IMR-90 (cell line): Measurements from ENCODE around the gene BFSP1. TPM values are rescaled to one million over a fixed set of nuclear protein-coding genes. Genes with fewer than 3 reads are reported as not detected.

ENCODE experiments used
- ATAC-seq: fragments of 200-7000 bp; cut with Tn5 transposase; 2 replicates; pipeline ENCODE4 v1.9.1; 2020; ENCODE audit warnings: low read depth, mild to moderate bottlenecking, moderate library complexity
- BruUV-seq: library from RNA; stranded (reverse); fragments of 400-500 nt; replicated peaks from 2 replicates; lab custom pipeline; 2021; lab: Mats Ljungman, UMichigan
- CTCF ChIA-PET: fragments of 300-600 bp; formaldehyde crosslinking; extraction: SDS; loops from one replicate; lab custom pipeline; 2021; ENCODE audit warnings: antibody characterized with exemption; lab: Yijun Ruan, JAX
- POLR2A ChIA-PET: fragments of 300-600 bp; sonication (Branson Sonifier 250); formaldehyde crosslinking; loops from one replicate; lab custom pipeline; 2022; ENCODE audit warnings: antibody characterized with exemption; ENCODE audit not compliant: unreplicated experiment; lab: Charles Lee
- DNase-seq: peaks from one replicate; pipeline ENCODE4 v3.0.0; 2013
- H2AFZ ChIP-seq: replicated peaks from 2 replicates; pipeline ENCODE3; 2013; ENCODE audit warnings: low read length, mild to moderate bottlenecking; ENCODE audit not compliant: poor library complexity
- H2AK5ac ChIP-seq: 2 replicates; pipeline ENCODE4 v1.6.1; 2013; ENCODE audit warnings: low read depth, low read length, inconsistent platforms
- H2AK9ac ChIP-seq: replicated peaks from 2 replicates; pipeline ENCODE3; 2013; ENCODE audit warnings: mild to moderate bottlenecking, low read depth, low read length, moderate library complexity; ENCODE audit not compliant: poor library complexity
- H2BK120ac ChIP-seq: 2 replicates; pipeline ENCODE4 v1.6.1; 2013; ENCODE audit warnings: low read depth, low read length, inconsistent platforms
- H2BK15ac ChIP-seq: 3 replicates; pipeline ENCODE4 v1.6.1; 2013; ENCODE audit warnings: low read depth, low read length, inconsistent platforms
- H2BK20ac ChIP-seq: 2 replicates; pipeline ENCODE4 v1.6.1; 2013; ENCODE audit warnings: low read depth, mild to moderate bottlenecking, inconsistent platforms, low read length, moderate library complexity
- H2BK5ac ChIP-seq: 2 replicates; pipeline ENCODE4 v1.6.1; 2013; ENCODE audit warnings: mild to moderate bottlenecking, low read depth, low read length, inconsistent platforms; ENCODE audit not compliant: poor library complexity, severe bottlenecking
- H3K14ac ChIP-seq: replicated peaks from 2 replicates; pipeline ENCODE4 v1.6.1; 2013; ENCODE audit warnings: low read depth, low read length, inconsistent platforms
- H3K18ac ChIP-seq: 2 replicates; pipeline ENCODE4 v1.6.1; 2013; ENCODE audit warnings: low read depth, low read length, control low read depth
- H3K23ac ChIP-seq: 2 replicates; pipeline ENCODE4 v1.6.1; 2013; ENCODE audit warnings: low read depth, low read length, inconsistent platforms
- H3K27ac ChIP-seq: 2 replicates; pipeline ENCODE4 v1.5.1; 2013; ENCODE audit warnings: mild to moderate bottlenecking, control low read depth, low read length; ENCODE audit not compliant: insufficient read depth
- H3K27me3 ChIP-seq: 2 replicates; pipeline ENCODE4 v1.6.1; 2013; ENCODE audit warnings: low read length; ENCODE audit not compliant: control insufficient read depth, insufficient read depth
- H3K36me3 ChIP-seq: 2 replicates; pipeline ENCODE4 v1.6.1; 2013; ENCODE audit warnings: low read length, mixed read lengths; ENCODE audit not compliant: control insufficient read depth, insufficient read depth
- H3K4ac ChIP-seq: 2 replicates; pipeline ENCODE4 v1.6.1; 2013; ENCODE audit warnings: low read depth, low read length, inconsistent platforms
- H3K4me1 ChIP-seq: 2 replicates; pipeline ENCODE4 v1.6.1; 2013; ENCODE audit warnings: low read length, mixed read lengths; ENCODE audit not compliant: control insufficient read depth, insufficient read depth
- H3K4me2 ChIP-seq: 2 replicates; pipeline ENCODE4 v1.6.1; 2013; ENCODE audit warnings: low read depth, mild to moderate bottlenecking, control low read depth, low read length, moderate library complexity
- H3K4me3 ChIP-seq: 2 replicates; pipeline ENCODE4 v1.5.1; 2013; ENCODE audit warnings: low read depth, mild to moderate bottlenecking, control low read depth, low read length, moderate library complexity; ENCODE audit not compliant: insufficient read depth
- H3K56ac ChIP-seq: 2 replicates; pipeline ENCODE4 v1.6.1; 2013; ENCODE audit warnings: low read length, inconsistent platforms; ENCODE audit not compliant: insufficient read depth; ENCODE audit errors: extremely low read depth
- H3K79me1 ChIP-seq, 2 experiments: 2 replicates each; pipeline ENCODE4 v1.6.1; 2013; ENCODE audit warnings: low read length in 2 of 2, inconsistent platforms in 1 of 2, low read depth in 1 of 2
- H3K9ac ChIP-seq: 2 replicates; pipeline ENCODE4 v1.6.1; 2013; ENCODE audit warnings: low read depth, low read length, control low read depth
- H3K9me1 ChIP-seq: 2 replicates; pipeline ENCODE4 v1.6.1; 2013; ENCODE audit warnings: low read length, inconsistent platforms; ENCODE audit not compliant: insufficient read depth
- H3K9me3 ChIP-seq: 2 replicates; pipeline ENCODE4 v1.6.1; 2013; ENCODE audit warnings: low read length; ENCODE audit not compliant: control insufficient read depth, insufficient read depth
- H4K20me1 ChIP-seq: 2 replicates; pipeline ENCODE4 v1.6.1; 2013; ENCODE audit warnings: low read length, inconsistent platforms; ENCODE audit not compliant: insufficient read depth
- H4K5ac ChIP-seq: 2 replicates; pipeline ENCODE4 v1.6.1; 2013; ENCODE audit warnings: mild to moderate bottlenecking, low read depth, low read length, control low read depth
- H4K8ac ChIP-seq, 2 experiments: 2 replicates each; pipeline ENCODE4 v1.6.1; 2013; ENCODE audit warnings: low read depth in 2 of 2, low read length in 2 of 2, control low read depth in 1 of 2, inconsistent platforms in 1 of 2
- H4K91ac ChIP-seq: 2 replicates; pipeline ENCODE4 v1.6.1; 2013; ENCODE audit warnings: low read depth, low read length, inconsistent platforms; ENCODE audit not compliant: insufficient read depth
- BHLHE40 ChIP-seq: fragments of 150-350 bp; IDR thresholded peaks from 2 replicates; pipeline ENCODE4 v1.6.1; 2016; ENCODE audit warnings: mild to moderate bottlenecking, low read depth, low read length
- CEBPB ChIP-seq: IDR thresholded peaks from 2 replicates; pipeline ENCODE4 v1.6.1; 2012; ENCODE audit warnings: low read depth, low read length, improper control_type of control experiment
- ELK1 ChIP-seq: fragments of 150-350 bp; IDR thresholded peaks from 2 replicates; pipeline ENCODE4 v1.6.1; 2016; ENCODE audit warnings: low read depth, mild to moderate bottlenecking, low read length, moderate library complexity, borderline replicate concordance
- FOS ChIP-seq: fragments of 150-350 bp; IDR thresholded peaks from 2 replicates; pipeline ENCODE4 v1.6.1; 2016; ENCODE audit warnings: low read depth, low read length
- MAFK ChIP-seq: IDR thresholded peaks from 2 replicates; pipeline ENCODE4 v1.6.1; 2012; ENCODE audit warnings: low read depth, low read length, improper control_type of control experiment
- NFE2L2 ChIP-seq: fragments of 150-350 bp; IDR thresholded peaks from 2 replicates; pipeline ENCODE4 v1.6.1; 2016; ENCODE audit warnings: low read depth, mild to moderate bottlenecking, low read length
- RAD21 ChIP-seq: IDR thresholded peaks from 2 replicates; pipeline ENCODE4 v1.6.1; 2012; ENCODE audit warnings: low read length, improper control_type of control experiment
- SMC3 ChIP-seq: fragments of 150-350 bp; IDR thresholded peaks from 2 replicates; pipeline ENCODE4 v1.6.1; 2016; ENCODE audit warnings: low read depth, mild to moderate bottlenecking, antibody characterized with exemption, low read length, moderate library complexity
- WGBS, 2 experiments: methylation state at CpG; one replicate each; pipeline versions ENCODE4 v1.1.5 to v1.1.7; 2013; ENCODE audit warnings: missing lambda C conversion rate in 2 of 2; ENCODE audit not compliant: insufficient read length in 1 of 2; ENCODE audit errors: extremely low coverage in 2 of 2; 5-methylcytosine and 5-hydroxymethylcytosine counted together
- dilution Hi-C: fragments of 300-500 bp; cut with HindIII; formaldehyde crosslinking; loops from one replicate; pipeline ENCODE4 v1.14.3; 2018; ENCODE audit warnings: low sequenced_read_pairs; ENCODE audit not compliant: unreplicated experiment
- in situ Hi-C: fragments of 300-500 bp; cut with MboI; formaldehyde crosslinking; loops from 3 replicates; pipeline ENCODE4 v1.14.3; 2019; ENCODE audit warnings: low sequenced_read_pairs, inconsistent platforms, mixed read lengths
- intact Hi-C: fragments of 100-400 bp; cut with micrococcal nuclease; formaldehyde crosslinking; loops from 2 replicates; pipeline ENCODE4 v1.10.0; 2022
- polyA plus RNA-seq, 3 experiments: library from polyadenylated mRNA; depleted of rRNA; stranded (reverse); fragments of >200 nt; gene quantifications; 2 replicates each; pipeline ENCODE4 v1.2.3, GENCODE V29; 2012; ENCODE audit warnings: low replicate concordance in 1 of 3
- total RNA-seq: library from RNA; depleted of rRNA; stranded (reverse); fragments of >200 nt; gene quantifications from 2 replicates; pipeline ENCODE4 v1.2.3, GENCODE V29; 2012
- TF ChIP-seq, protein P1 (sequence below): conservative IDR thresholded peaks from 2 replicates; pipeline ENCODE4 v1.5.1; 2012; ENCODE audit warnings: mild to moderate bottlenecking, low read depth, low read length, improper control_type of control experiment

BFSP1 gene
- total and polyA plus RNA-seq, 2 of the 4 experiments (the other 2 are of a cell fraction): 1.1 to 2.0 TPM

DNA sequence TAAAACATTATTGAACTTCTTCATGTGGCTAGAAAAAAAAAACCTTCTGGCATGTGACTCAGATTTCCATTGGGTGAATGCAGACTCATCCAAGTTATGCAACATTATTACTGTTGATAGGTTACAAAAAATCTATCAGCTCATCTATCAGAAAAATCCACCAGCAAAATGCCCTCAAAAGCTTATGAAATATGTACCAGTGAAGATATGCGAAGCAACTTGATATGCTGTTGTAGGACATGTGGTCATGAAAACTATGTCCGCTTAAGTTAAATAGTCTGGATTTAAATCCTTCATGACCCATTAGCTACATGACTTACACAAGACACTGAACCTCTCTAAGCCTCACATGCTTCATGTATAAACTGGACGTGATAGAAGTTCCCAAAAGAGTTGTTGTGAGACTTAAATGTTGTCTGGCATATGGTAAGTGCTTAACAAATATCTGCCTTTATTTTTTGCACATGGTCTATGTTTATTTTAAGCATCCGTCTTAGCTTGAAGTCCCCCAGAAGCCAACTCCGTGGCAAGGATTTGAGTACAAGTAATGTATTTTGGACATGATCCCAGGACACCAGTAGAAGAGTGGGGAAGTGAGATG, 12.5 kb upstream of the BFSP1 start:
- Histone ChIP-seq H2BK20ac (peak overlapping the region; percentile 61; the same call in 1 of the 2 replicates), H2AFZ (no peak overlapping the region), H2BK5ac (peak overlapping the region; percentile 73), H3K14ac (no peak overlapping the region), H3K4ac (peak overlapping the region; percentile 69; the same call in 1 of the 2 replicates), H3K23ac (no peak overlapping the region), H3K27me3 (peaks cover 4% of the 10 kb centered on the region), H3K36me3 (no peaks in the 10 kb centered on the region), H3K9me1 (peaks cover 10% of the 10 kb centered on the region), H4K8ac (peak overlapping the region in 1 of 2 experiments; percentile 41; a peak in 2 of 4 replicates), H3K18ac (peak overlapping the region; percentile 73), H3K27ac (peak overlapping the region; percentile 98; the same call in 1 of the 2 replicates), H4K91ac (no peak overlapping the region; the same call in 1 of the 2 replicates), H3K4me2 (peak overlapping the region; percentile 74), H2AK5ac (peak overlapping the region; percentile 86), H4K5ac (peak overlapping the region; percentile 59; the same call in 1 of the 2 replicates), H3K9me3 (no peaks in the 10 kb centered on the region), H3K4me1 (peaks cover 7% of the 10 kb centered on the region), H2BK15ac (0 out of 3 replicates have a peak overlapping the region, but pooled peaks have one; percentile 10), H2AK9ac (no peak overlapping the region), H3K79me1 (0 out of 4 replicates have a peak, but pooled peaks cover 0 to 5% of the 10 kb centered on the region in 2 experiments), H3K4me3 (no peak overlapping the region), H3K9ac (peak overlapping the region; percentile 32; the same call in 1 of the 2 replicates), H4K20me1 (peaks cover 7% of the 10 kb centered on the region; the same call in 1 of the 2 replicates), H2BK120ac (peak overlapping the region; percentile 38), H3K56ac (0 out of 2 replicates have a peak overlapping the region, but pooled peaks have one; percentile 46)
- no TSS peak for BruUV-seq
- in situ Hi-C loops (no loop called here), intact Hi-C loops (loop anchor here (1.0 kb wide), 1 partner anchor 26 kb away; no protein-coding TSS in a partner anchor), dilution Hi-C loops (no loop called here)
- DNase-seq: peak; percentile 86
- ATAC-seq: peak; percentile 71
- peak; percentile 57; the same call in 1 of the 2 replicates for TF ChIP-seq BHLHE40
- TF ChIP-seq ELK1: no peak
- peak; percentile 75; the same call in 1 of the 2 replicates for TF ChIP-seq NFE2L2
- no peak for TF ChIP-seq MAFK
- peak; percentile 49 for TF ChIP-seq FOS
- peak; percentile 93 for TF ChIP-seq CEBPB
- TF ChIP-seq RAD21: 0 out of 2 replicates have a peak, but pooled peaks have one; percentile 3
- TF ChIP-seq, protein P1, sequence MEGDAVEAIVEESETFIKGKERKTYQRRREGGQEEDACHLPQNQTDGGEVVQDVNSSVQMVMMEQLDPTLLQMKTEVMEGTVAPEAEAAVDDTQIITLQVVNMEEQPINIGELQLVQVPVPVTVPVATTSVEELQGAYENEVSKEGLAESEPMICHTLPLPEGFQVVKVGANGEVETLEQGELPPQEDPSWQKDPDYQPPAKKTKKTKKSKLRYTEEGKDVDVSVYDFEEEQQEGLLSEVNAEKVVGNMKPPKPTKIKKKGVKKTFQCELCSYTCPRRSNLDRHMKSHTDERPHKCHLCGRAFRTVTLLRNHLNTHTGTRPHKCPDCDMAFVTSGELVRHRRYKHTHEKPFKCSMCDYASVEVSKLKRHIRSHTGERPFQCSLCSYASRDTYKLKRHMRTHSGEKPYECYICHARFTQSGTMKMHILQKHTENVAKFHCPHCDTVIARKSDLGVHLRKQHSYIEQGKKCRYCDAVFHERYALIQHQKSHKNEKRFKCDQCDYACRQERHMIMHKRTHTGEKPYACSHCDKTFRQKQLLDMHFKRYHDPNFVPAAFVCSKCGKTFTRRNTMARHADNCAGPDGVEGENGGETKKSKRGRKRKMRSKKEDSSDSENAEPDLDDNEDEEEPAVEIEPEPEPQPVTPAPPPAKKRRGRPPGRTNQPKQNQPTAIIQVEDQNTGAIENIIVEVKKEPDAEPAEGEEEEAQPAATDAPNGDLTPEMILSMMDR: no peak
- TF ChIP-seq SMC3: no peak
- WGBS, 2 experiments: no CpG with 5 or more reads among the region's 5 CpGs
- ChIA-PET POLR2A (interaction anchor here (1.0 kb wide), 1 partner anchor 26 kb away, joined by 4 read pairs; the partner anchor contains the start of gene DSTN), CTCF (interaction anchor here (0.6 to 1.0 kb wide), 4 partner anchors 10 to 606 kb away, joined by 3 to 11 read pairs (median 4); partner anchors contain the start of gene DSTN)
